ENCODE measurements around the gene ZBTB5. TPM values are rescaled to one million over a fixed set of nuclear protein-coding genes. Genes with fewer than 3 reads are reported as not detected.

ZBTB5 gene
- total and polyA plus RNA-seq, 2 of the 13 experiments (the other 11 are each of a cell fraction or from before 2014, with no cell fraction given): 12.5 to 20.5 TPM

- no peak for TF ChIP-seq ZBTB4 (CRISPR knock-in tag; IDR thresholded peaks at IDR 0.05; ENCODE audit: borderline replicate concordance)
- peak; percentile 36; the same call in 1 of the 2 replicates for TF ChIP-seq HOXA3 (CRISPR knock-in tag; IDR thresholded peaks at IDR 0.05)
- no peak; the same call in 1 of the 2 replicates for TF ChIP-seq RXRB (CRISPR knock-in tag; IDR thresholded peaks at IDR 0.05; ENCODE audit: borderline replicate concordance)
- no peak for TF ChIP-seq REL (CRISPR knock-in tag; conservative IDR thresholded peaks at IDR 0.05)
- no peak for TF ChIP-seq SP2 (CRISPR knock-in tag; IDR thresholded peaks at IDR 0.05)
- peak; percentile 41 for TF ChIP-seq HNF4A (CRISPR knock-in tag; IDR thresholded peaks at IDR 0.05)
- no peak for TF ChIP-seq SOX13 (IDR thresholded peaks at IDR 0.05)
- TF ChIP-seq SOX13 (CRISPR knock-in tag; conservative IDR thresholded peaks at IDR 0.05 in 1 of 2, IDR thresholded peaks at IDR 0.05 in 1 of 2): peak in 1 of 2 experiments; percentile 10; a peak in 1 of 4 replicates
- TF ChIP-seq, protein P1, sequence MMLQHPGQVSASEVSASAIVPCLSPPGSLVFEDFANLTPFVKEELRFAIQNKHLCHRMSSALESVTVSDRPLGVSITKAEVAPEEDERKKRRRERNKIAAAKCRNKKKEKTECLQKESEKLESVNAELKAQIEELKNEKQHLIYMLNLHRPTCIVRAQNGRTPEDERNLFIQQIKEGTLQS (CRISPR knock-in tag; IDR thresholded peaks at IDR 0.05): no peak
- no peak for TF ChIP-seq NFE2L1 (CRISPR knock-in tag; IDR thresholded peaks at IDR 0.05; ENCODE audit: borderline replicate concordance)
- no peak for TF ChIP-seq FOXJ3 (CRISPR knock-in tag; IDR thresholded peaks at IDR 0.05; ENCODE audit: borderline replicate concordance)
- TF ChIP-seq, protein P2, sequence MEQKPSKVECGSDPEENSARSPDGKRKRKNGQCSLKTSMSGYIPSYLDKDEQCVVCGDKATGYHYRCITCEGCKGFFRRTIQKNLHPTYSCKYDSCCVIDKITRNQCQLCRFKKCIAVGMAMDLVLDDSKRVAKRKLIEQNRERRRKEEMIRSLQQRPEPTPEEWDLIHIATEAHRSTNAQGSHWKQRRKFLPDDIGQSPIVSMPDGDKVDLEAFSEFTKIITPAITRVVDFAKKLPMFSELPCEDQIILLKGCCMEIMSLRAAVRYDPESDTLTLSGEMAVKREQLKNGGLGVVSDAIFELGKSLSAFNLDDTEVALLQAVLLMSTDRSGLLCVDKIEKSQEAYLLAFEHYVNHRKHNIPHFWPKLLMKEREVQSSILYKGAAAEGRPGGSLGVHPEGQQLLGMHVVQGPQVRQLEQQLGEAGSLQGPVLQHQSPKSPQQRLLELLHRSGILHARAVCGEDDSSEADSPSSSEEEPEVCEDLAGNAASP (CRISPR knock-in tag; IDR thresholded peaks at IDR 0.05; ENCODE audit: borderline replicate concordance): 0 out of 2 replicates have a peak, but pooled peaks have one; percentile 43
- TF ChIP-seq TAF1 (CRISPR knock-in tag; IDR thresholded peaks at IDR 0.05): 0 out of 2 replicates have a peak, but pooled peaks have one; percentile 30
- TF ChIP-seq, protein P3, sequence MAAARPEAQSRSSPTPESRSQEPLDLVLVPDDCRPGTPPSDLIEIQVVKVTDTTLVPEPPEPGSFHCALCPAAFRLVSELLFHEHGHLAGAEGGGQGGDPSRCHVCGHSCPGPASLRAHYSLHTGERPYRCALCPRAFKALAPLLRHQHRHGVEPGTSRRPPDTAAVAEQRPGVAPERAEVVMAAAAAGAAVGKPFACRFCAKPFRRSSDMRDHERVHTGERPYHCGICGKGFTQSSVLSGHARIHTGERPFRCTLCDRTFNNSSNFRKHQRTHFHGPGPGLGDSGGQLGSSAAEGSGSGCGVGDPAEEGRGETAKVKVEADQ (CRISPR knock-in tag; IDR thresholded peaks at IDR 0.05; ENCODE audit: borderline replicate concordance): no peak
- TF ChIP-seq ZNF766 (CRISPR knock-in tag; IDR thresholded peaks at IDR 0.05; ENCODE audit: borderline replicate concordance): no peak
- no peak for TF ChIP-seq MAF1 (CRISPR knock-in tag; IDR thresholded peaks at IDR 0.05; ENCODE audit: borderline replicate concordance)
- no peak for TF ChIP-seq HNRNPLL (IDR thresholded peaks at IDR 0.05; ENCODE audit: low read depth, low read length, poor library complexity, severe bottlenecking)
- no peak for TF ChIP-seq ASH2L (IDR thresholded peaks at IDR 0.05; ENCODE audit: insufficient read length, low read depth, low read length)
- TF ChIP-seq TEAD2 (CRISPR knock-in tag; IDR thresholded peaks at IDR 0.05): no peak
Measured at GRCh38 chr9:37417857-37418618, 47.2 kb downstream of the ZBTB5 start (continued).

All from HepG2 (cell line).